Heart right ventricle (tissue), 16 donors: Measurements from ENCODE around the gene PIP5KL1. TPM values are rescaled to one million over a fixed set of nuclear protein-coding genes. Genes with fewer than 3 reads are reported as not detected.

Source experiments
- ATAC-seq, 8 donors: fragments of 200-7000 bp; cut with Tn5 transposase; one replicate each; pipeline ENCODE4 v1.9.1; 2020; ENCODE audit warnings: mild to moderate bottlenecking in 8 of 8, moderate library complexity in 8 of 8, moderate number of reproducible peaks in 1 of 8
- DNase-seq, 2 donors: peaks; one replicate each; pipeline ENCODE4 v3.0.0-alpha.2; 2020
- H3K27ac ChIP-seq, 10 donors: fragments of 200-600 bp; sonication (generic) in 2 of 10; one replicate each; pipeline versions ENCODE4 v1.5.0 to v1.8.0; 2020 to 2022; ENCODE audit warnings: mild to moderate bottlenecking in 3 of 10
- H3K27me3 ChIP-seq, 7 donors: fragments of 200-600 bp; one replicate each; pipeline ENCODE4 v1.8.0; 2021 to 2022; ENCODE audit warnings: mild to moderate bottlenecking in 2 of 7
- H3K36me3 ChIP-seq, 9 donors: fragments of 200-600 bp; sonication (generic) in 1 of 9; one replicate each; pipeline versions ENCODE4 v1.5.0 to v1.8.0; 2020 to 2022; ENCODE audit warnings: mild to moderate bottlenecking in 2 of 9
- H3K4me1 ChIP-seq, 9 donors: fragments of 200-600 bp; sonication (generic) in 1 of 9; one replicate each; pipeline versions ENCODE4 v1.5.0 to v1.8.0; 2020 to 2022; ENCODE audit warnings: mild to moderate bottlenecking in 4 of 9
- H3K4me3 ChIP-seq, 10 donors: fragments of 200-600 bp; sonication (generic) in 2 of 10; one replicate each; pipeline versions ENCODE4 v1.5.0 to v1.8.0; 2020 to 2022; ENCODE audit warnings: mild to moderate bottlenecking in 7 of 10, moderate library complexity in 2 of 10
- H3K9me3 ChIP-seq, 11 donors: fragments of 200-600 bp in 10 of 11; sonication (generic) in 2 of 11; one replicate each; pipeline versions ENCODE4 v1.5.0 to v1.8.0; 2013 to 2022; ENCODE audit warnings: mild to moderate bottlenecking in 2 of 11, control low read depth in 1 of 11, moderate library complexity in 1 of 11
- CTCF ChIP-seq, 9 donors: fragments of 200-600 bp; sonication (generic) in 2 of 9; IDR thresholded peaks; one replicate each; pipeline versions ENCODE4 v1.5.0 to v1.8.0; 2021 to 2022; ENCODE audit warnings: antibody characterized with exemption in 9 of 9, mild to moderate bottlenecking in 5 of 9, moderate library complexity in 1 of 9
- WGBS, 2 donors: extraction: QIAGEN DNeasy Blood & Tissue Kit; methylation state at CpG; one replicate each; pipeline ENCODE4 v1.1.7; 2013; ENCODE audit warnings: inconsistent platforms in 1 of 2; 5-methylcytosine and 5-hydroxymethylcytosine counted together
- intact Hi-C, 10 donors: fragments of 100-400 bp; cut with DNase I; formaldehyde crosslinking; loops; one replicate each; pipeline versions ENCODE4 v1.11.1 to v1.14.2; 2022
- polyA plus RNA-seq, 2 donors: library from polyadenylated mRNA; stranded (reverse); fragments of 200-250 nt; gene quantifications; one replicate each; pipeline ENCODE4 v1.2.3, GENCODE V29; 2013
- total RNA-seq, 10 donors: library from RNA; stranded (reverse); fragmentation: NEBNext Ultra II Directional in 3 of 10; extraction: Animal tissue kit (Norgen Biotek cat#: 25700) in 3 of 10; gene quantifications; one replicate each; pipeline versions ENCODE4 v1.2.1 to v1.2.4, GENCODE V29; 2021 to 2023
- donor health status: Arrhythmogenic right ventricular cardiomyopathy.
- donor health status: ischemic (EF 13 %, LVEDD 7.1; RV severe dilation, severe dysfunction).
- donor health status: healthy with polysubstance abuse.
- donor health status: DM: no; HTN: yes; CAD: no.
- donor health status: DM: no; HTN: no; CAD: no.
- donor health status: ischemic (EF 25% LVEDD 6.9; RV normal size, moderate dysfunction).
- donor health status: ischemic (EF 25% LVEDD 5.7; RV mildly dilated, moderate dysfunction).
- donor health status: healthy.
- donor health status: DM: yes; HTN: yes; CAD: no.
- donor health status: Ischemic cardiomyopathy.
- donor health status: ischemic (EF 35%, LVEDD 5.7; RV mildly dilated, moderate dysfunction).
- donor health status: nonischemic (EF 11% LVEDD 7.7; RV severe dilation, severe dysfunction).
- donor health status: DM: yes; HTN: yes; CAD: no.
- donor health status: PGD.
- donor health status: ischemic (EF 29% LVEDD 5.4; RV normal size, mild dysfunction).
- donor health status: nonischemic (EF 23%, LVEDD 6.1; RV moderate dilation, normal function).

Gene PIP5KL1
- total and polyA plus RNA-seq, 12 donors: 0.25 to 0.59 (median 0.46) TPM; not detected in 4

- peaks cover 16 to 41% (median 34%) of the 10 kb centered on the region in 9 donors for H3K4me1 ChIP-seq
- 10 to 11% methylated on average over 19 of the region's 19 CpGs for WGBS, 2 donors
These were observed 33.3 kb downstream of the PIP5KL1 start for GRCh38 chr9:127897193-127897692.

DNA sequence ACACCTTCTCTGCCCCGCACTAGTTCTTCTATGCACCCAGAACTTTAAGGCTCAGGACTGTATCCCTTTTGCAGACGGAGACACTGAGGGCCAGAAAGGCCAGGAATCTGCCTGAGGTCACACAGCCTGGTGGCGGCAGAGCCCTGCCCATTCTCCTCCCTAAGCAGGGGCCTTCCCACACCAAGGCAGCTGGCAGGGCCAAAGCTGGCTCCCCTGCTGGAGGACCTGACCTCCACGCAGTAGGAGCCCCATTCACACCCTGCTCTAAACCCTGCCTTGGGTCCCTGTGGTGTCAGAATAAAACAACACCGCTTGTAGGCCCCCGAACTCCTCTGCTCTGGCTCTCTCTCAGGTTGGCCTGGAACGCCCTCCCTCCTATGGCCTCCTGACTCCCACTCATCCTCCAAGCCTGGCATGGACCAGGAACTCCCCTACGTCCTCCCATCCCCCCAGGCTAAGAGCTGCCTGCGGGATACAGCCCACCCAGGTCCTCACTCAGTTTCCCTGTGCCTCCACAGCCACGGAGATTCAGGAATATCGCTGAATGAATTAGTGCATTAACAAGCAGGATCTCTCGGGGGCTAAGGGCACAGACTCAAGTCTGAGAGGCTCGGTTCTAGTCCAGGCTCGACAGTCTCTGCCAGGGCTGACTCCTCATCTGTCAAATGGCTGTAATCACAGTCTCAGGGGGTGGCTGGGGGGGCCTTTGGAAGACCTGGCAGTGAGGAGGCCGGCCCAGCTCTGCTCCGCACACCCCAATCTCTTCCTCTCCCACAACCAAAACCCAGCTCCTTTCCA is 34.0 kb downstream of the PIP5KL1 start:
- DNase-seq: no peak
- Histone ChIP-seq H3K4me1 (peaks cover 16 to 41% (median 34%) of the 10 kb centered on the region in 9 donors), H3K4me3 (peak overlapping the region in 9 of 10 donors; percentile 88 to 100 (median 98)), H3K27me3 (no peaks in the 10 kb centered on the region), H3K27ac (peak overlapping the region in 9 of 10 donors; percentile 85 to 98 (median 96)), H3K36me3 (peaks cover 0 to 51% (median 45%) of the 10 kb centered on the region in 9 donors), H3K9me3 (peaks cover 0 to 21% (median 7%) of the 10 kb centered on the region in 11 donors)
- TF ChIP-seq CTCF (IDR thresholded peaks at IDR 0.05): no peak
- ATAC-seq: peak in 1 of 8 donors; percentile 1
- intact Hi-C loops: no loop called here
- WGBS, 2 donors: 66 to 69% methylated on average over 16 of the region's 16 CpGs

More at GRCh38 chr9:127897193-127897692, 33.3 kb downstream of the PIP5KL1 start:
- DNase-seq: peak; percentile 85 to 87
- Histone ChIP-seq H3K4me3 (peak overlapping the region in 9 of 10 donors; percentile 88 to 100 (median 98)), H3K27me3 (no peaks in the 10 kb centered on the region), H3K36me3 (peaks cover 0 to 46% (median 40%) of the 10 kb centered on the region in 9 donors), H3K27ac (peak overlapping the region; percentile 71 to 98 (median 95)), H3K9me3 (peaks cover 0 to 21% (median 7%) of the 10 kb centered on the region in 11 donors)
- intact Hi-C loops: no loop called here
- no peak for TF ChIP-seq CTCF (IDR thresholded peaks at IDR 0.05)
- ATAC-seq: peak; percentile 78 to 91 (median 88)

DNA sequence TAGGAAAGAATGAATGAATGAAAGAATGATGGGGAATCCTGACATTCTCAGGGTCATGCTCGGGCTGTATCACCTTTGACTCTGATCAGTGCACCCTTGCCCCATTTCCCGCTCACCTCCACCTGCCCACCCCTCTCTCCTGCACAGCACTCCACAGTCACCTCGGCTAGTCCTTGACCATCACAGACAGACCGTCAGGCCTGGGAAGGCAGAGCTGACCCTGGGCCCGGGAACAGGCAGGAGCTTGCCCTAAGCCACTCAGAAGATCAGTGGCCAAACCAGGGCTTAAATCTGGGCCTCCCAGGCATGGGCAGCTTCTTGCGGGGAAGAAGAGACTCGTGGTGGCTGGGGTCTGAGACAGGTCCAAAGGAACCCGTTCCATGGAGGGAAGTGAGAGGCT is 34.8 kb downstream of the PIP5KL1 start:
- H3K4me1 ChIP-seq: peaks cover 16 to 41% (median 34%) of the 10 kb centered on the region in 9 donors
- H3K27ac ChIP-seq: peak overlapping the region in 2 of 10 donors; percentile 97 to 98
- ATAC-seq (no peak), DNase-seq (no peak)
- TF ChIP-seq CTCF (IDR thresholded peaks at IDR 0.05): no peak
- H3K4me3 ChIP-seq: no peak overlapping the region
- no peaks in the 10 kb centered on the region for H3K27me3 ChIP-seq
- intact Hi-C loops: loop anchor here in 1 of 10 donors (2.0 kb wide), 1 partner anchor 17 kb away; no protein-coding TSS in a partner anchor
- H3K36me3 ChIP-seq: peaks cover 0 to 57% (median 45%) of the 10 kb centered on the region in 9 donors
- peaks cover 0 to 21% (median 7%) of the 10 kb centered on the region in 11 donors for H3K9me3 ChIP-seq
- 98% methylated on average over 8 of the region's 8 CpGs for WGBS, 2 donors

- DNase-seq (no peak), ATAC-seq (no peak)
- Histone ChIP-seq H3K9me3 (peaks cover 0 to 21% (median 7%) of the 10 kb centered on the region in 11 donors), H3K4me3 (no peak overlapping the region), H3K4me1 (peaks cover 11 to 27% (median 22%) of the 10 kb centered on the region in 9 donors), H3K36me3 (peaks cover 0 to 81% (median 53%) of the 10 kb centered on the region in 9 donors), H3K27ac (no peak overlapping the region), H3K27me3 (no peaks in the 10 kb centered on the region)
- TF ChIP-seq CTCF (IDR thresholded peaks at IDR 0.05): no peak
- WGBS, 2 donors: 98% methylated on average over 4 of the region's 4 CpGs
- intact Hi-C loops: no loop called here
These were observed 37.2 kb downstream of the PIP5KL1 start for GRCh38 chr9:127893392-127893791.
